ENCODE results near the gene RARS1. TPM values are rescaled to one million over a fixed set of nuclear protein-coding genes. Genes with fewer than 3 reads are reported as not detected.

RARS1 gene
- total and polyA plus RNA-seq, 2 of the 8 experiments (the other 6 are each of a cell fraction or from before 2014, with no cell fraction given): 30.2 to 108 TPM

DNA sequence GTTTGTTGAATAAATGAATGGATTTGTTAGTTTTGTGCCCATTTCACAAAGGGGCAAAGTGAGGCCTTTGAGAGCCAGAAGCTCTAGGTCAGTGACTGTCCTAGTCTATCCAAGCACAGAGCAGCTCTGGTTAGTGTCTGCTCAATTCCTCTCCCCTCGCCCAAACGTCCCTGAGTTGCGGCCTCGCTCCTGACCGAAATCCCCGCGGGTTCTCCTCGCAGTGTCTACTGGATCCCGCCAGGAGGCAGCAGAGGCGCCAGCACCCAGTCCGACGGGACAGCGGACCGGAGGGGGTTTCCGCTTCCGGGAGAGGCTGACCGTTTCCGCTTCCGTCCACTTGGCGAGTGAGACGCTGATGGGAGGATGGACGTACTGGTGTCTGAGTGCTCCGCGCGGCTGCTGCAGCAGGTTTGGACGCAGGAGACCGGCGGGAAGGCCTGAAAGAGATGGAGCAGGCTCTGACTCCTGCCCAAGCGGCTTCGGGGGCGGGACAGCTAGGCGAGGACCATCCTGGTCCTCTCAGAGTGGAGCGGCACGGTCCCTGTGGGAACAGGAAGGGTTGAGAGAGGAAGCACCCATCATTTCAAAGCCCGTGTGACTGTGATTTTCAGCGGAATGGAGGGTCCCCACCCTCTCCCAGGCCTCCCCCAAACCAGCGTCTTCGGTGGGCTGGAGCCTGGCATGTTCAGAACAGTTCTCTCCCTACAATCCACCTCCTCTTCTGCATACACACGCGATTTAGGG is at the start of gene RARS1 (continued):
- TF ChIP-seq RXRA (IDR thresholded peaks at IDR 0.05; ENCODE audit: insufficient read depth, low read depth, low read length) (no peak), BRCA1 (IDR thresholded peaks at IDR 0.05; ENCODE audit: low read depth, low read length) (no peak), YY1 (IDR thresholded peaks at IDR 0.05; ENCODE audit: low read depth, low read length) (peak; percentile 50; the same call in 1 of the 2 replicates), EGR1 (IDR thresholded peaks at IDR 0.05; ENCODE audit: borderline replicate concordance, low read depth, low read length) (peak; percentile 79; the same call in 1 of the 2 replicates), BACH1 (IDR thresholded peaks at IDR 0.05; ENCODE audit: low read length) (no peak), RBBP5 (IDR thresholded peaks at IDR 0.05; ENCODE audit: borderline replicate concordance, low read depth, low read length) (no peak), JUND (IDR thresholded peaks at IDR 0.05; ENCODE audit: low read length) (0 out of 2 replicates have a peak, but pooled peaks have one; percentile 39), EP300 (IDR thresholded peaks at IDR 0.05; ENCODE audit: borderline replicate concordance in 1 of 2, low read depth in 2 of 2, low read length in 2 of 2) (peak in 1 of 2 experiments; percentile 32; a peak in 1 of 3 replicates), GABPA (IDR thresholded peaks at IDR 0.05; ENCODE audit: borderline replicate concordance, insufficient read depth, low read length) (peak; percentile 100), FOSL1 (IDR thresholded peaks at IDR 0.05; ENCODE audit: insufficient read depth, low read depth, low read length) (no peak), CHD1 (IDR thresholded peaks at IDR 0.05; ENCODE audit: low read depth, low read length) (no peak), SUZ12 (IDR thresholded peaks at IDR 0.05; ENCODE audit: low read length) (no peak), SP2 (IDR thresholded peaks at IDR 0.05; ENCODE audit: low read length) (no peak), SAP30 (IDR thresholded peaks at IDR 0.05; ENCODE audit: insufficient read depth, insufficient replicate concordance, low read length) (peak; percentile 94), POLR2A (IDR thresholded peaks at IDR 0.05; ENCODE audit: control extremely low read depth in 1 of 2, low read depth in 2 of 2, low read length in 2 of 2) (peak in 1 of 2 experiments; percentile 90; a peak in 2 of 3 replicates), GTF2F1 (IDR thresholded peaks at IDR 0.05; ENCODE audit: borderline replicate concordance, low read depth, low read length) (no peak), BCL11A (IDR thresholded peaks at IDR 0.05; ENCODE audit: low read depth in 2 of 2, low read length in 2 of 2) (no peak), TEAD4 (IDR thresholded peaks at IDR 0.05; ENCODE audit: low read depth, low read length) (no peak), JUN (IDR thresholded peaks at IDR 0.05; ENCODE audit: low read depth, low read length) (no peak), EZH2 (IDR thresholded peaks at IDR 0.05; ENCODE audit: low read depth, low read length, severe bottlenecking) (no peak), SIRT6 (IDR thresholded peaks at IDR 0.05; ENCODE audit: low read length) (no peak)
- TF ChIP-seq, protein P1, sequence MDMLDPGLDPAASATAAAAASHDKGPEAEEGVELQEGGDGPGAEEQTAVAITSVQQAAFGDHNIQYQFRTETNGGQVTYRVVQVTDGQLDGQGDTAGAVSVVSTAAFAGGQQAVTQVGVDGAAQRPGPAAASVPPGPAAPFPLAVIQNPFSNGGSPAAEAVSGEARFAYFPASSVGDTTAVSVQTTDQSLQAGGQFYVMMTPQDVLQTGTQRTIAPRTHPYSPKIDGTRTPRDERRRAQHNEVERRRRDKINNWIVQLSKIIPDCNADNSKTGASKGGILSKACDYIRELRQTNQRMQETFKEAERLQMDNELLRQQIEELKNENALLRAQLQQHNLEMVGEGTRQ (IDR thresholded peaks at IDR 0.05; ENCODE audit: low read length): no peak
- TF ChIP-seq, protein P2, sequence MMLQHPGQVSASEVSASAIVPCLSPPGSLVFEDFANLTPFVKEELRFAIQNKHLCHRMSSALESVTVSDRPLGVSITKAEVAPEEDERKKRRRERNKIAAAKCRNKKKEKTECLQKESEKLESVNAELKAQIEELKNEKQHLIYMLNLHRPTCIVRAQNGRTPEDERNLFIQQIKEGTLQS (IDR thresholded peaks at IDR 0.05; ENCODE audit: insufficient read depth, low read depth, low read length): no peak
